ENCODE measurements around the gene WDR17. TPM values are rescaled to one million over a fixed set of nuclear protein-coding genes. Genes with fewer than 3 reads are reported as not detected.

The WDR17 gene
- total and polyA plus RNA-seq, 4 donors, result 0.81 to 7.5 (median 3.1) TPM

GRCh38 chr4:176187624-176188023 lies 122.0 kb downstream of the WDR17 start:
- no peaks in the 10 kb centered on the region for H3K9me3 ChIP-seq (ENCODE audit: control insufficient read depth in 4 of 4, insufficient read depth in 3 of 4, low read length in 3 of 4)
- no peaks in the 10 kb centered on the region for H3K27me3 ChIP-seq (ENCODE audit: control insufficient read depth in 3 of 3, insufficient read depth in 3 of 3, low read length in 2 of 3)
- whole genome bisulfite sequencing, 2 donors, result 77 to 93% methylated on average over 2 of the region's 2 CpGs
- no peaks in the 10 kb centered on the region for H3K36me3 ChIP-seq (ENCODE audit: control insufficient read depth in 4 of 4, insufficient read depth in 4 of 4, low read length in 4 of 4)
- DNase-seq (no peak), ATAC-seq (ENCODE audit: insufficient read depth, low FRiP score) (no peak)
- peaks cover 0 to 9% (median 0%) of the 10 kb centered on the region in 5 donors for H3K4me1 ChIP-seq (ENCODE audit: control insufficient read depth in 5 of 5, insufficient read depth in 5 of 5, low read length in 5 of 5)
- no peak overlapping the region for H3K27ac ChIP-seq (ENCODE audit: low read depth in 1 of 2, low read length in 1 of 2)
- no peak overlapping the region for H3K9ac ChIP-seq (ENCODE audit: insufficient read depth in 1 of 2, low read length in 2 of 2)
- H3K4me3 ChIP-seq, result no peak overlapping the region
- TF ChIP-seq, protein P1, sequence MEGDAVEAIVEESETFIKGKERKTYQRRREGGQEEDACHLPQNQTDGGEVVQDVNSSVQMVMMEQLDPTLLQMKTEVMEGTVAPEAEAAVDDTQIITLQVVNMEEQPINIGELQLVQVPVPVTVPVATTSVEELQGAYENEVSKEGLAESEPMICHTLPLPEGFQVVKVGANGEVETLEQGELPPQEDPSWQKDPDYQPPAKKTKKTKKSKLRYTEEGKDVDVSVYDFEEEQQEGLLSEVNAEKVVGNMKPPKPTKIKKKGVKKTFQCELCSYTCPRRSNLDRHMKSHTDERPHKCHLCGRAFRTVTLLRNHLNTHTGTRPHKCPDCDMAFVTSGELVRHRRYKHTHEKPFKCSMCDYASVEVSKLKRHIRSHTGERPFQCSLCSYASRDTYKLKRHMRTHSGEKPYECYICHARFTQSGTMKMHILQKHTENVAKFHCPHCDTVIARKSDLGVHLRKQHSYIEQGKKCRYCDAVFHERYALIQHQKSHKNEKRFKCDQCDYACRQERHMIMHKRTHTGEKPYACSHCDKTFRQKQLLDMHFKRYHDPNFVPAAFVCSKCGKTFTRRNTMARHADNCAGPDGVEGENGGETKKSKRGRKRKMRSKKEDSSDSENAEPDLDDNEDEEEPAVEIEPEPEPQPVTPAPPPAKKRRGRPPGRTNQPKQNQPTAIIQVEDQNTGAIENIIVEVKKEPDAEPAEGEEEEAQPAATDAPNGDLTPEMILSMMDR (IDR thresholded peaks at IDR 0.05; ENCODE audit: control extremely low read depth, extremely low read depth), result no peak

- Histone ChIP-seq H3K27ac (ENCODE audit: low read depth in 1 of 2, low read length in 1 of 2) (no peak overlapping the region), H3K36me3 (ENCODE audit: control insufficient read depth in 4 of 4, insufficient read depth in 4 of 4, low read length in 4 of 4) (no peaks in the 10 kb centered on the region), H3K9ac (ENCODE audit: insufficient read depth in 1 of 2, low read length in 2 of 2) (no peak overlapping the region), H3K4me1 (ENCODE audit: control insufficient read depth in 5 of 5, insufficient read depth in 5 of 5, low read length in 5 of 5) (peaks cover 0 to 9% (median 0%) of the 10 kb centered on the region in 5 donors), H3K27me3 (ENCODE audit: control insufficient read depth in 3 of 3, insufficient read depth in 3 of 3, low read length in 2 of 3) (peaks cover 0 to 2% (median 0%) of the 10 kb centered on the region in 3 donors), H3K9me3 (ENCODE audit: control insufficient read depth in 4 of 4, insufficient read depth in 3 of 4, low read length in 3 of 4) (no peaks in the 10 kb centered on the region), H3K4me3 (no peak overlapping the region)
- TF ChIP-seq, protein P1 (IDR thresholded peaks at IDR 0.05; ENCODE audit: control extremely low read depth, extremely low read depth), result no peak
- ATAC-seq (ENCODE audit: insufficient read depth, low FRiP score) (no peak), DNase-seq (no peak)
Measured at GRCh38 chr4:176188654-176189053, 123.0 kb downstream of the WDR17 start.

GRCh38 chr4:176189891-176190795 lies 124.5 kb downstream of the WDR17 start:
- Histone ChIP-seq H3K4me3 (no peak overlapping the region), H3K9me3 (ENCODE audit: control insufficient read depth in 4 of 4, insufficient read depth in 3 of 4, low read length in 3 of 4) (no peaks in the 10 kb centered on the region), H3K27ac (ENCODE audit: low read depth in 1 of 2, low read length in 1 of 2) (no peak overlapping the region), H3K27me3 (ENCODE audit: control insufficient read depth in 3 of 3, insufficient read depth in 3 of 3, low read length in 2 of 3) (peaks cover 0 to 2% (median 0%) of the 10 kb centered on the region in 3 donors), H3K36me3 (ENCODE audit: control insufficient read depth in 4 of 4, insufficient read depth in 4 of 4, low read length in 4 of 4) (no peaks in the 10 kb centered on the region), H3K4me1 (ENCODE audit: control insufficient read depth in 5 of 5, insufficient read depth in 5 of 5, low read length in 5 of 5) (peaks cover 0 to 9% (median 0%) of the 10 kb centered on the region in 5 donors), H3K9ac (ENCODE audit: insufficient read depth in 1 of 2, low read length in 2 of 2) (no peak overlapping the region)
- no peak for ATAC-seq (ENCODE audit: insufficient read depth, low FRiP score)
- no peak for DNase-seq
- 80 to 82% methylated on average over 11 of the region's 11 CpGs for WGBS, 2 donors
- TF ChIP-seq, protein P1 (IDR thresholded peaks at IDR 0.05; ENCODE audit: control extremely low read depth, extremely low read depth), result no peak

Data from lung (tissue), 12 donors.